ENCODE measurements around the gene GRAP2.

Gene GRAP2

GRCh38 chr22:39941601-39942000, 40.7 kb downstream of the GRAP2 start:
- no peak for TF ChIP-seq CTCF (IDR thresholded peaks at IDR 0.05; ENCODE audit: insufficient read depth, low read length, missing control alignments)
- no peak overlapping the region for H3K4me3 ChIP-seq (ENCODE audit: low read depth, low read length)
- POLR2A ChIA-PET = no interaction called here
- CTCF ChIA-PET = no interaction called here
- no peak for DNase-seq (ENCODE audit: low read depth, low spot score)

- DNase-seq (ENCODE audit: low read depth, low spot score) = no peak
- ChIA-PET POLR2A (no interaction called here), CTCF (interaction anchor here (0.8 to 1.5 kb wide), 3 partner anchors 10 to 82 kb away, joined by 3 to 6 read pairs (median 4); no protein-coding TSS in a partner anchor)
- no peak overlapping the region for H3K4me3 ChIP-seq (ENCODE audit: low read depth, low read length)
- no peak for TF ChIP-seq CTCF (IDR thresholded peaks at IDR 0.05; ENCODE audit: insufficient read depth, low read length, missing control alignments)
Observed at GRCh38 chr22:39942439-39943230, 41.8 kb downstream of the GRAP2 start.

- no peak for DNase-seq (ENCODE audit: low read depth, low spot score)
- no peak overlapping the region for H3K4me3 ChIP-seq (ENCODE audit: low read depth, low read length)
- CTCF ChIA-PET = interaction anchor here (0.8 to 1.5 kb wide), 3 partner anchors 10 to 82 kb away, joined by 3 to 6 read pairs (median 4); no protein-coding TSS in a partner anchor
- POLR2A ChIA-PET = no interaction called here
- no peak for TF ChIP-seq CTCF (IDR thresholded peaks at IDR 0.05; ENCODE audit: insufficient read depth, low read length, missing control alignments)
Observed at GRCh38 chr22:39943337-39943736, 42.5 kb downstream of the GRAP2 start.

- no peak overlapping the region for H3K4me3 ChIP-seq (ENCODE audit: low read depth, low read length)
- ChIA-PET CTCF (interaction anchor here (1.5 kb wide), 1 partner anchor 9 kb away, joined by 6 read pairs; no protein-coding TSS in a partner anchor), POLR2A (no interaction called here)
- no peak for TF ChIP-seq CTCF (IDR thresholded peaks at IDR 0.05; ENCODE audit: insufficient read depth, low read length, missing control alignments)
- no peak for DNase-seq (ENCODE audit: low read depth, low spot score)
Observed at GRCh38 chr22:39943953-39944872, 43.3 kb downstream of the GRAP2 start.

GRCh38 chr22:39946126-39946502, 45.2 kb downstream of the GRAP2 start:
- H3K4me3 ChIP-seq (ENCODE audit: low read depth, low read length) = no peak overlapping the region
- CTCF ChIA-PET = interaction anchor here (1.2 to 1.3 kb wide), 2 partner anchors 14 to 411 kb away, joined by 3 to 4 read pairs; partner anchors contain the start of gene TMA7B
- no peak for DNase-seq (ENCODE audit: low read depth, low spot score)
- TF ChIP-seq CTCF (IDR thresholded peaks at IDR 0.05; ENCODE audit: insufficient read depth, low read length, missing control alignments) = no peak
- POLR2A ChIA-PET = no interaction called here
